GM19238 (cell line): ENCODE measurements around the gene TRAPPC2L.

Experiments used
- DNase-seq: peaks from one replicate; pipeline ENCODE4 v3.0.0; 2011; ENCODE audit warnings: low spot score; ENCODE audit not compliant: insufficient read length

TRAPPC2L gene

GRCh38 chr16:88909431-88910210 is 52.7 kb downstream of the TRAPPC2L start:
- no peak for DNase-seq

- DNase-seq: no peak
Observed at GRCh38 chr16:88910284-88911135, 53.6 kb downstream of the TRAPPC2L start.

DNA sequence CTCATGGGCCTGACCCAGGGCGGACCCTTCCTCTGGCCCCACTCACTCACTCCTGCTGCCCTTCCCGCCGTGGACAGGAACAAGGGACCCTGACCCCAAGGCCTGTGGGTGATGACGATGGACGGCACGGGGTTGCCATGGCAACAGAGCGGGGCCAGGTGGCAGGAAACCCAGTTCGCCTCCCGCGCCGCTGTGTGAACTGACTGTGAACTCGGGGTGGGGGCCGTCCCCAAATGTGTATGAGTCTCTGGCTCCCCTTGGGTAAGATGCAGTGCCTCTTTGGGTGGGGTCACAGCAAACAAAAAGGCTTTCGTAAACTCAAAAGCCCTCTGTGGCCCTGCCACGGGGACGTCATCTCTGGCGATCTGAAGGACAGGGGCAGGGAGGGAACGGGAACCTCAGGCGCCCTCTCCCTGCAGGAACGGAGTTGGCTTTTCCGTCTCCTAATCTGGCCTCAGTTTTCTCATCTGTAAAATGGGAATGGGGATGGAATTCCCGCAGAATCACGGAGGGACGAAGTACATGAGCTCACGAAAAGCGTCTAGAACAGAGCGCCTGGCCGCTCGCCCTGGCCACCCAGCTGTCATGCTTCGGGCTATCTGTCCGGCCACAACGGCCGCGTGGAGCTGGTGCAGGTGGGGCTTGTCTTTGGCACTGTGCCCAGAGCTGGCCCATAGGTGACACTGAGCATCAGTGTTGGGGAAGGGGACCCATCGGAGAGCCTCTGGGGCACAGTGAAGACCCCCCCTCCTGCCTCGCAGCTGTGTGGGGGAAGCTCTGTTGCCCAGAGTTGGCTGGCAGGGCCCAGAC is 54.4 kb downstream of the TRAPPC2L start:
- DNase-seq: no peak

GRCh38 chr16:88911946-88912310 is 55.0 kb downstream of the TRAPPC2L start:
- no peak for DNase-seq
